ENCODE data around the gene TPT1. TPM values are rescaled to one million over a fixed set of nuclear protein-coding genes. Genes with fewer than 3 reads are reported as not detected.

The TPT1 gene
- polyA plus RNA-seq, 3 donors: 2,102 to 5,638 (median 2,493) TPM

GRCh38 chr13:45385907-45386553 is 45.0 kb upstream of the TPT1 start:
- DNase-seq: no peak
- H3K4me1 Mint-ChIP-seq: peaks cover 7% of the 10 kb centered on the region
- H3K36me3 Mint-ChIP-seq: peaks cover 16 to 24% of the 10 kb centered on the region in 2 donors
- no peaks in the 10 kb centered on the region for H3K27me3 ChIP-seq (ENCODE audit: control insufficient read depth in 2 of 2, insufficient read depth in 2 of 2, low read length in 2 of 2)
- no peak overlapping the region for H3K4me2 ChIP-seq (replicated peaks; ENCODE audit: extremely low read depth, low read length, poor library complexity, severe bottlenecking)
- no peak overlapping the region for H3K9ac ChIP-seq (ENCODE audit: insufficient read depth, low read length, poor library complexity, severe bottlenecking)
- no peak overlapping the region for H3K4me3 Mint-ChIP-seq
- H3K9me3 Mint-ChIP-seq: peaks cover 0 to 8% (median 5%) of the 10 kb centered on the region in 7 donors
- H3K27me3 Mint-ChIP-seq (ENCODE audit: low read depth in 3 of 3): peaks cover 0 to 4% (median 0%) of the 10 kb centered on the region in 3 donors
- H3K4me3 ChIP-seq (replicated peaks in 1 of 3; ENCODE audit: low read depth in 2 of 3, low read length in 3 of 3): no peak overlapping the region
- H3K27ac ChIP-seq (ENCODE audit: low read depth in 1 of 2, low read length in 2 of 2): no peak overlapping the region
- peaks cover 0 to 16% of the 10 kb centered on the region in 2 donors for H3K36me3 ChIP-seq (replicated peaks in 1 of 2; ENCODE audit: control insufficient read depth in 1 of 2, insufficient read depth in 2 of 2, low read length in 2 of 2)
- H2AFZ ChIP-seq (ENCODE audit: insufficient read depth, low read depth, low read length, poor library complexity, severe bottlenecking): no peak overlapping the region
- no peaks in the 10 kb centered on the region for H3K4me1 ChIP-seq (ENCODE audit: control insufficient read depth in 1 of 2, insufficient read depth in 2 of 2, low read length in 2 of 2)
- TF ChIP-seq CTCF (IDR thresholded peaks at IDR 0.05): no peak
- H4K20me1 ChIP-seq (ENCODE audit: insufficient read depth, low read length): no peaks in the 10 kb centered on the region
- intact Hi-C loops (cut with micrococcal nuclease): no loop called here
- peak overlapping the region in 1 of 7 donors; percentile 50 for H3K27ac Mint-ChIP-seq
- peaks cover 0 to 2% of the 10 kb centered on the region in 2 donors for H3K9me3 ChIP-seq (replicated peaks in 1 of 2; ENCODE audit: control insufficient read depth in 1 of 2, insufficient read depth in 1 of 2, low read length in 2 of 2)
- no peaks in the 10 kb centered on the region for H3K79me2 ChIP-seq (ENCODE audit: insufficient read depth, low read length)
- WGBS (ENCODE audit: insufficient coverage): 80% methylated on average over 1 of the region's 5 CpGs

GRCh38 chr13:45385320-45385719 is 44.3 kb upstream of the TPT1 start:
- no peak overlapping the region for H3K4me3 ChIP-seq (replicated peaks in 1 of 3; ENCODE audit: low read depth in 2 of 3, low read length in 3 of 3)
- H3K27me3 ChIP-seq (ENCODE audit: control insufficient read depth in 2 of 2, insufficient read depth in 2 of 2, low read length in 2 of 2): no peaks in the 10 kb centered on the region
- no peaks in the 10 kb centered on the region for H3K4me1 ChIP-seq (ENCODE audit: control insufficient read depth in 1 of 2, insufficient read depth in 2 of 2, low read length in 2 of 2)
- peaks cover 0 to 9% of the 10 kb centered on the region in 2 donors for H3K36me3 ChIP-seq (replicated peaks in 1 of 2; ENCODE audit: control insufficient read depth in 1 of 2, insufficient read depth in 2 of 2, low read length in 2 of 2)
- peaks cover 9 to 17% of the 10 kb centered on the region in 2 donors for H3K36me3 Mint-ChIP-seq
- peaks cover 7% of the 10 kb centered on the region for H3K4me1 Mint-ChIP-seq
- no peaks in the 10 kb centered on the region for H3K79me2 ChIP-seq (ENCODE audit: insufficient read depth, low read length)
- H3K27me3 Mint-ChIP-seq (ENCODE audit: low read depth in 3 of 3): peaks cover 0 to 4% (median 0%) of the 10 kb centered on the region in 3 donors
- H4K20me1 ChIP-seq (ENCODE audit: insufficient read depth, low read length): no peaks in the 10 kb centered on the region
- no peak overlapping the region for H3K4me3 Mint-ChIP-seq
- no peak overlapping the region for H2AFZ ChIP-seq (ENCODE audit: insufficient read depth, low read depth, low read length, poor library complexity, severe bottlenecking)
- intact Hi-C loops (cut with micrococcal nuclease): no loop called here
- H3K9me3 Mint-ChIP-seq: peaks cover 0 to 8% (median 5%) of the 10 kb centered on the region in 7 donors
- H3K27ac ChIP-seq (ENCODE audit: low read depth in 1 of 2, low read length in 2 of 2): no peak overlapping the region
- WGBS (ENCODE audit: insufficient coverage): 96% methylated on average over 3 of the region's 5 CpGs
- TF ChIP-seq CTCF (IDR thresholded peaks at IDR 0.05): no peak
- no peak overlapping the region for H3K4me2 ChIP-seq (replicated peaks; ENCODE audit: extremely low read depth, low read length, poor library complexity, severe bottlenecking)
- no peak overlapping the region for H3K27ac Mint-ChIP-seq
- H3K9me3 ChIP-seq (replicated peaks in 1 of 2; ENCODE audit: control insufficient read depth in 1 of 2, insufficient read depth in 1 of 2, low read length in 2 of 2): peaks cover 0 to 2% of the 10 kb centered on the region in 2 donors
- no peak for DNase-seq
- H3K9ac ChIP-seq (ENCODE audit: insufficient read depth, low read length, poor library complexity, severe bottlenecking): no peak overlapping the region
